SK-N-MC (cell line): Measurements from ENCODE around the gene MYF6.

Experiments
- DNase-seq: peaks from one replicate; pipeline ENCODE4 v3.0.0-alpha.2; 2011; ENCODE audit warnings: low read depth, low spot score
- H3K27ac ChIP-seq: fragments of 200-600 bp; sonication (generic); 2 replicates; pipeline ENCODE4 v1.5.1; 2016; ENCODE audit warnings: mixed run types
- H3K36me3 ChIP-seq: fragments of 200-600 bp; sonication (generic); 2 replicates; pipeline ENCODE4 v1.6.1; 2017; ENCODE audit warnings: antibody characterized with exemption, low read length, mixed read lengths; ENCODE audit not compliant: insufficient read depth
- H3K4me3 ChIP-seq: fragments of 200-600 bp; sonication (generic); 2 replicates; pipeline ENCODE4 v1.5.1; 2016
- H3K9ac ChIP-seq: fragments of 200-600 bp; sonication (generic); 2 replicates; pipeline ENCODE4 v1.8.0; 2017; ENCODE audit warnings: mixed run types, mixed read lengths; ENCODE audit not compliant: insufficient read length
- H3K9me3 ChIP-seq: fragments of 200-600 bp; sonication (generic); 2 replicates; pipeline ENCODE4 v1.6.1; 2017; ENCODE audit warnings: low read depth, mild to moderate bottlenecking, antibody characterized with exemption, low read length, moderate library complexity, mixed read lengths
- EZH2 ChIP-seq: fragments of 200-600 bp; sonication (generic); IDR thresholded peaks from one replicate; pipeline ENCODE4 v1.6.1; 2017; ENCODE audit warnings: antibody characterized with exemption
- FOXP2 ChIP-seq: optimal IDR thresholded peaks from 2 replicates; pipeline ENCODE3; 2011; ENCODE audit warnings: mild to moderate bottlenecking, moderate library complexity; ENCODE audit not compliant: insufficient read depth; ENCODE audit errors: extremely low read length, control extremely low read depth
- POLR2AphosphoS5 ChIP-seq: IDR thresholded peaks from 2 replicates; pipeline ENCODE4 v1.6.1; 2012; ENCODE audit warnings: mild to moderate bottlenecking, low read depth, low read length, borderline replicate concordance

MYF6 gene

GRCh38 chr12:80681287-80681686, 26.1 kb upstream of the MYF6 start:
- Histone ChIP-seq H3K4me3 (no peak overlapping the region), H3K27ac (peak overlapping the region; percentile 27; the same call in 1 of the 2 replicates), H3K9ac (no peak overlapping the region), H3K36me3 (no peaks in the 10 kb centered on the region), H3K9me3 (no peaks in the 10 kb centered on the region)
- TF ChIP-seq FOXP2 (no peak), POLR2AphosphoS5 (no peak), EZH2 (no peak)
- no peak for DNase-seq

DNA sequence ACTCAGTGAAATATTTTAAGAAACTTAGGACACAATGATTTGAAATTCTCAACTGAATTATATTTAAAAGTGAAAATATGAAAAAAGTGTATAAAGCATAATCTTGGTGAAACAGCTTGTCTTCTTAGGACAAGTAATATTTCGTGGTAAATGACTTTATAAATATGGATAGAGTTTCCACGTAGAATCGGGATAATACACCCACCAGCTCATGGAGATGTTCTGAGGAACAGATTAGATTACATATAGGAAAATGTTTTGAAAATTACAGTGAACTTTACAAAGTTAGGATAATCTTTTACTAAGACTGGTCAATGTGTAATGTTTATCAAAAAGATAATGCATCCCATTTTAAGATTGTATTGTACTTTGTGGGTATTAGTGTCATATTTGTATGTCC, 25.6 kb upstream of the MYF6 start:
- H3K4me3 ChIP-seq: no peak overlapping the region
- TF ChIP-seq POLR2AphosphoS5 (no peak), FOXP2 (no peak), EZH2 (no peak)
- no peaks in the 10 kb centered on the region for H3K9me3 ChIP-seq
- no peak overlapping the region for H3K9ac ChIP-seq
- DNase-seq: no peak
- H3K36me3 ChIP-seq: no peaks in the 10 kb centered on the region
- H3K27ac ChIP-seq: no peak overlapping the region

GRCh38 chr12:80684077-80684495, 23.3 kb upstream of the MYF6 start:
- no peak overlapping the region for H3K27ac ChIP-seq

DNA sequence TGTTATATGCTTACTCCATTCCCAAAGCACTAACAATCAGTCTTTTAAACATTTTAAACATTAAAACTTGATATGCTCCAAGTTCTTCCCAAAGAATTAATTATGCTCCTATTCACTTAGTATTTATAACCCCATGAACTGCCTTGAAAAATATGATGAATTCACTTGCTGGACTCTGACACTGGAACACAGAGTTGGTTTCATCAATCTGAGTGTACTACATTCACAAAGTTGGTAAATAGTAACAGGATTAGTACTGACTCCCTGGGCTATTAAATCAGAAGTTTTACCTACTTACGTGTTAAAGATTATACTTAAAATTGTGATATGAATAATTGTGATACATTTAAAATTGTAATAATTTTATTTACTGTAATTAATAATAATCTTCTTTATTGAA, 17.3 kb upstream of the MYF6 start:
- no peak overlapping the region for H3K4me3 ChIP-seq
- no peaks in the 10 kb centered on the region for H3K9me3 ChIP-seq
- H3K9ac ChIP-seq: no peak overlapping the region

More at GRCh38 chr12:80684077-80684495, 23.3 kb upstream of the MYF6 start:
- TF ChIP-seq FOXP2 (no peak), POLR2AphosphoS5 (no peak), EZH2 (no peak)
- Histone ChIP-seq H3K36me3 (no peaks in the 10 kb centered on the region), H3K9ac (no peak overlapping the region), H3K9me3 (no peaks in the 10 kb centered on the region), H3K4me3 (no peak overlapping the region)
- no peak for DNase-seq

DNA sequence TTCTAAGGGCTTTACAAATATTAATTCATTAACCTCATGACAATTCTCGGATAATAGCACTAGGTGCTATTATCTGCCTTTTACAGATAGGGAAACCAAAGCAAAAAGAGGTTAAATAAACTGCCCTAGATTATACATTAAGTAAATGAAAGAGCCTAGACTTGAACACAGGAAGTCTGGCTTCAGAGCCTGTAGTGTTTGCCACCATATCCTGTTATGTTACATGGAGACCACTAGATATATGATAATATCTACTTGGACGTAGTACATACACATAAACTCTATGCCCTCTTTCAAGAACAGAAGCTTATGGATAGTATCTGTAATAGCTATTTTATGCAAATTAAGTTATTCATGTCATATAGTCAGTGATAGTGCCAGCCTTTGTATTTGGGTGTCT, 16.9 kb upstream of the MYF6 start:
- Histone ChIP-seq H3K27ac (no peak overlapping the region), H3K4me3 (no peak overlapping the region), H3K9ac (no peak overlapping the region), H3K9me3 (no peaks in the 10 kb centered on the region), H3K36me3 (no peaks in the 10 kb centered on the region)
- no peak for TF ChIP-seq EZH2
- no peak for TF ChIP-seq FOXP2
- TF ChIP-seq POLR2AphosphoS5: no peak
- no peak for DNase-seq

More for the DNA sequence above, 17.3 kb upstream of the MYF6 start:
- Histone ChIP-seq H3K27ac (no peak overlapping the region), H3K36me3 (no peaks in the 10 kb centered on the region)
- no peak for TF ChIP-seq FOXP2
- TF ChIP-seq EZH2: no peak
- no peak for TF ChIP-seq POLR2AphosphoS5
- DNase-seq: no peak

DNA sequence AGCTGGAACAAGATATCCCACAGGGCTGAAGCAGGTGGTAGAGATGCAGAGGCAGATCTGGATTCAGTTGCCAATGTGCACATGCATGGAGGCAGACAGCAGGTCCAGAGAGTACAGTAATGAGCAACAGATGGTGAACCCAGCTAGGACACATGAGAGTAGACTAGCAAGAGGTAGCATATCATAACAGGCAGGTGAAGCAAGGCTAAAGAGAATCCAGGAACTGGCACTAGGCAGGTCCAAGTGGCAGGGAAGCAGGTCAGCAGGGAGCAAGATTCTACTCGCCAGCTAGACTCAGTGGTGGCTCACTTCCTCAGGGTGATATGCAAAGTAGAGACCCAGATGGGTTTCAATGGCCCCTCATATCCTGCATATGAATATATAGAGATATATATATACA, 15.3 kb upstream of the MYF6 start:
- no peak for DNase-seq
- Histone ChIP-seq H3K9ac (no peak overlapping the region), H3K9me3 (no peaks in the 10 kb centered on the region), H3K27ac (no peak overlapping the region), H3K36me3 (no peaks in the 10 kb centered on the region), H3K4me3 (no peak overlapping the region)
- TF ChIP-seq FOXP2: no peak
- TF ChIP-seq EZH2: no peak
- TF ChIP-seq POLR2AphosphoS5: no peak

DNA sequence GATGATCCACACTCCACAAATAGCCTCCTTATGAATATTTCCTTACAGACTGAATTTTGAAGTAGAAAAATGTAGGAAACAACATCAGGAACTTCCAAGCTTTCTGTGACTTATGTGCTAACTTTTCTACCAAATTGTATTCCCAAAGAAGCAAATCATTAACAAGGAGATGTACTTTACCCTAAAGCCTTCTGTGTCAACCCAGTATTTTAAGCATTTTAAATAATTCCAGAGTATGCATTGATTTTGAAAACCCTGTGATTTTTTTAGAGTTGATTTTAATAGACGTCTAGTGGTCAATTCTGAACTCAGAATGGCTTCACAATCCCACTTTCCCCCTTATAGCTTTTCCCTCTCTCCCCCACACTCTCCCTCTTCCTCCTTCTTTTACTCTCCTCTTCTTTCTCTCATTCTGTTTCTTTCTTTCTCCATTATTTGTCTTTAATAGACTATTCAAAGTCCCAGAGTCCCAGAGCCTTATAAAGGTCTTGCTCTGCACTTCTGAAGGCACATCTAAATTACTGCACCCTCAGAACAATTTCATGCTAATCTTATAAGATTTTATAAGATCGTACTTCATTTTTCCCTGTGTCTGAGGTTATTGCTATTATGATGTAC, 10.1 kb upstream of the MYF6 start:
- Histone ChIP-seq H3K36me3 (no peaks in the 10 kb centered on the region), H3K27ac (no peak overlapping the region), H3K9me3 (no peaks in the 10 kb centered on the region), H3K9ac (no peak overlapping the region), H3K4me3 (no peak overlapping the region)
- no peak for DNase-seq
- TF ChIP-seq FOXP2 (no peak), POLR2AphosphoS5 (no peak)

DNA sequence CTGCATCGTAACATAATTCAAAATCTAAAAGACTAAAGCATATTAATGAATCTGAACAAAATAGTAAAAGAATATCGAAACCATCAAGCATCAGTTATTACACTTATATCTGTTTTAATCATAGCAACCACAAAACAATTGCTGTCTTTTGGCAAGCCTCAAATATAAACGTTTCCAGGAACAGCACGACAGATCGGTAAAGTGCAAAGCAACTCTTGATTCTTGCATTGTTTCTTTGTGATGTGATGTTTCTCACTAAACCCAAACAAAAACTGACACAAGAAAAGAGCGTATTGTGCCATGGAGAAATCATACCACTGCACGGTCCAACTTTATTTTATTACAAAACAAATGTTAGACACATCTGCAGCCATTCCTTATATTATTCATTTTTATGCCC, 9.2 kb upstream of the MYF6 start:
- Histone ChIP-seq H3K9ac (no peak overlapping the region), H3K27ac (no peak overlapping the region), H3K4me3 (no peak overlapping the region), H3K9me3 (no peaks in the 10 kb centered on the region), H3K36me3 (no peaks in the 10 kb centered on the region)
- no peak for DNase-seq
- TF ChIP-seq EZH2: no peak
- TF ChIP-seq POLR2AphosphoS5: no peak
- TF ChIP-seq FOXP2: no peak
